SW480 (cell line): ENCODE results near the gene OR13J1.
"Not testable (repeated sequence)": the region's sequence is repeated elsewhere in the genome, so short reads cannot be mapped to it uniquely, and the experiment has no call there.

Experiments
- DNase-seq: peaks from one replicate; pipeline ENCODE4 v3.0.0-alpha.2; 2016; ENCODE audit warnings: low spot score

OR13J1 gene

GRCh38 chr9:35905051-35905781 lies 35.0 kb upstream of the OR13J1 start:
- peak; percentile 30 for DNase-seq

GRCh38 chr9:35904338-35904737 lies 34.1 kb upstream of the OR13J1 start:
- no peak for DNase-seq

- peak; percentile 73 for DNase-seq
Observed at GRCh38 chr9:35903049-35903448, 32.8 kb upstream of the OR13J1 start.

- DNase-seq: no peak
Observed at GRCh38 chr9:35899021-35899420, 28.8 kb upstream of the OR13J1 start.

DNA sequence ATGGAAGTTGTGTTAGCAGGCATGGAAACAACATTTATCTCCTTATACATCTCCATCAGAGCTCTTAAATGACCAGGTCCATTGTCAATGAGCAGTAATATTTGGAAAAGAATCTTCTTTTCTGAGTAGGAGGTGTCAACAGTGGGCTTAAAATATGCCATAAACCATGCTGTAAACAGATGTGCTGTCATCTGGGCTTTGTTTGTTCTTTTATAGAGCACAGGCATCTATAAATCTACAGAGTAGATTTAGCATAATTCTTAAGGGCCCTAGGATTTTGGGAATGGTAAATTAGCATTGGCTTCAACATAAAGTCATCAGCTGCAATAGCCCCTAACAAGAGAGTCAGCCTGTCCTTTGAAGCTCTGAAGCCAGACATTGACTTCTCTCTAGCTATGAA lies 28.1 kb upstream of the OR13J1 start:
- DNase-seq: no peak

DNA sequence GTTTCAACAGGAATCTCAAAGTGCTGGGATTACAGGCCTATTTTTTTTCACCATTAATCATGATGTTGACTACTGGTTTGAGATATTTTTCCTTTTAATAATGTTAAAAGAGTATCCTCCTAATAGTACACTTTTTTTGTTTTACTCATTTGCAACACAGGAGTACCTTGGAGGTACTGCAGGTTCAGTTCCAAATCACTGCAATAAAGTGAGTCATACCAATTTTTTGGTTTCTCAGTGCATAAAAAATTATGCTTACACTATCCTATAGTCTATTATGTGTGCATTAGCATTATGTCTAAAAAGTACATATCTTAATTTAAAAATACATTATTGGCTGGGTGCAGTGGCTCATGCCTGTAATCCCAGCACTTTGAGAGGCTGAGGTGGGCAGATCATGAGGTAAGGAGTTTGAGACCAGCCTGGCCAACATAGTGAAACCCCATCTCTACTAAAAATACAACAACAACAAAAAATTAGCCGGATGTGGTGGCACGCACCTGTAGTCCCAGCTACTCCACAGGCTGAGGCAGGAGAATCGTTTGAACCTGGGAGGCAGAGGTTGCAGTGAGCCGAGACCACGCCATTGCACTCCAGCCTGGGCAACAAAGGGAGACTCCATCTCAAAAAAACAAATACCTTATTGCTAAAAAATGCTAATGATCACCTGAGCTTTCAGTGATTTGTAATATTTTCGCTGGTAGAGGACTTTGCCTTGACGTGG lies 27.3 kb upstream of the OR13J1 start:
- DNase-seq: not testable (repeated sequence)

- DNase-seq: no peak
Observed at GRCh38 chr9:35896570-35896969, 26.4 kb upstream of the OR13J1 start.

DNA sequence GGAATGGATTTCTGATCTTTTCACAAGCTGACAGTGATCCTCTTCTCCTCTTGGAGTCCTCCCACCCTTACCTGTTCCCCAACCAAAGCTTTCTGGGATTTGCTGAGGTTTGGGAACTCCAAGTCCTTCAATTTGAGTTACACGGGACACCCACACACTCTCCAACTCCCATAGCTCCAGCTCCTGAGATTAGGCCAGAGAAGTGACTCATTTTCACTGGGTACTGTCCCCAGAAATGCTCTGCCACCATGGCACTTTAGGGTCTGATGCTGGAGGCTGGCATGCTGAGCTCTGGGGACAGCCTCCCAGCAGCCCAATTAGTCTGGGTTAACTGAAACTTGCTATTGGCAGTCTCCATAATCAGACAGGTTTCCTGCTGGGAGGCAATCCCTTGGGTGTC lies 21.9 kb upstream of the OR13J1 start:
- no peak for DNase-seq

DNA sequence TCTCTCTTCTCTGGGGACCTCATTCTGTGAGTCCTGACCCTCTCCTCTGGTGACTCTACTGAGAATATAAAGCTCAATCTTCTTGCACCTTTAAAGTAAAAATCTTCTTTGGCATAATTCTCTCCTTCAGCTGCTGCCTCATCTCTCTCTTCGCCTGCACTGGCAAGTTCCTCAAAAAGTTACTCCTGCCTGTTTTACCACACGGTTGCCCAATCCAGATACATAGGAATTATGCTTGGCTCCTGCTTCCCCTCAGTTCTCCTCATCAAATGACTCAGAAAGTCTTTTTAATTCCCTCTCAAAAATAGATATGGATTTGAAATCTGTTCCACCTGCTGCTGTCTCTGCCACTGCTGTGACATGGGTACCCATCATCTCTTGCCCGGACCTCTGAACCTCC lies 21.4 kb upstream of the OR13J1 start:
- DNase-seq: no peak

DNA sequence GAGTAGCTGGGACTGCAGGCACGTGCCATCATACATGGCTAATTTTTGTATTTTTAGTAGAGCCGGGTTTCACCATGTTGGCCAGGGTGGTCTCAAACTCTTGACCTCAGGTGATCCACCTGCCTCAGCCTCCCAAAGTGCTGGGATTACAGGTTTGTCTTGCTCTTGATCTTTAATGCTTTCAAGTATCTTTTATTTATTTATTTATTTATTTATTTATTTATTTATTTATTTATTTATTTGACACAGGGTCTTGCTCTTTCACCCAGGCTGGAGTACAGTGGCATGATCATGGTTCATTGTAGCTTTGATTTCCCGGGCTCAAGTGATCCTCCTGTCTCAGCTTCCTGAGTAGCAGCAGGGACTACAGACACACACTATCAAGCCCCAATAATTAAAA lies 14.7 kb upstream of the OR13J1 start:
- not testable (repeated sequence) for DNase-seq

- DNase-seq: no peak
Observed at GRCh38 chr9:35882996-35883395, 12.8 kb upstream of the OR13J1 start.

GRCh38 chr9:35882263-35882848 lies 12.2 kb upstream of the OR13J1 start:
- peak; percentile 68 for DNase-seq

DNA sequence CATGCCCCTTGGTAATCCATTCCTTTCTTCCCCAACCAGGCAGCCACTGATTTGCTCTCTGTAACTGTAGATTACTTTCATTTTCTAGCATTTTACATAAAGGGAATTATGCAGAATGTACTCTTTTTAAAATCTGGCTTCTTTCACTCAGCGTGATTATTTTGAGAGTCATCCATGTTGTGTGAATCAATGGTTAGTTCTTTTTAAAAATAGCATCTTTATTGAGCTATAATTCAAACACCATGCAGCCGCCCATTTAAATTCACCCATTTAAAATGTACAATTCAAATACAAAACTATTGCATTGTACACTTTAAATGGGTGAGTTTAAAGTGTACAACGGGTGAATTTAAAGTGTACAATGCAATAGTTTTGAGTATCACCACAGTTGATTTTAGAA lies 2.3 kb upstream of the OR13J1 start:
- DNase-seq: no peak

GRCh38 chr9:35871545-35871944 lies 1.3 kb upstream of the OR13J1 start:
- peak; percentile 62 for DNase-seq

DNA sequence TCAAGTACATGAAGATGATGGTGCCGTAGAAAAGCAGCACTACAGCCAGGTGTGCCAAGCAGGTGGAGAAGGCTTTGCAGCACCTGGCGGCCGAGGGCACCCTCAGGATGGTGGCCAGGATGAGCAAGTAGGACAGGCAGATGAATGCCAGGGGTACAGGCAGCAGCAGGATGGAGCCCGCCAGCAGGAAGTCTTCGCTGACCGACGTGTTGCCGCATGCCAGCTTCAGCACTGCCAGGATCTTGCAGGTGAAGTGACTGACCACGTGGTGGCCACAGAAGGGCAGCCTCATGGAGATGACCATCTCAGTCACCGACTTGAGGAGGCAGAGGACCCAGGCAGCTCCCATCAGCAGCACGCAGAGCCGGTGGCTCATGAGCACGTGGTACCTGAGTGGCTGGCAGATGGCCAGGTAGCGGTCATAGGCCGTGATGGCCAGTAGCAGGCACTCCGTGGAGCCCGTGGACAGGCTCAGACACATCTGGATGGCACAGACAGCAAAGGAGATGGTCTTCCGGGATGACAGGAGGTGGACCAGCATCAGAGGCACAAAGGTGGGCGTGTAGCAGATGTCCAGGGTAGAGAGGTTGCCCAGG lies 482 bp downstream of the OR13J1 start:
- no peak for DNase-seq

GRCh38 chr9:35868933-35869332 lies 1.3 kb downstream of the OR13J1 start:
- DNase-seq: no peak

- DNase-seq: no peak
Observed at GRCh38 chr9:35867538-35867937, 2.7 kb downstream of the OR13J1 start.

- DNase-seq: no peak
Observed at GRCh38 chr9:35864695-35865255, 5.4 kb downstream of the OR13J1 start.

GRCh38 chr9:35863583-35863982 lies 6.6 kb downstream of the OR13J1 start:
- DNase-seq: no peak

DNA sequence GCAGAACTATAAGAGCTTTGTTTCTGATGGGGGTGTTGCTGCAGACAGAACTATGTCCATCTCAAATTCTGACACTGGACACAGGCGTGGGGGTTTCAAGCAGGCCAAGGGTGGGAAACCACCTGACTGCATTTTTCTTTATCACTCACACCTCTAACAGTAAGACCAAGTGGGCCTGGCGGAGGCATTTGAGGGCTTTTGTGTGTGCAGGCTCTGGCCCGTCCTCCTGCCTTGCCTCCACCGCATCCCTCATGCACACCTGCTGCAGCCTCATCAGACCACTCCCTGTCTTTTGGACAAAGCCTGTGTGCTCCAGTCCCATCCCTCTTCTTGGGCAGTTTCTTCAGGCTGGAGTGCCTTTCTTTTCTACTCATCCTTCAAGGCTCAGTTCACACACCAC lies 7.9 kb downstream of the OR13J1 start:
- no peak for DNase-seq

DNA sequence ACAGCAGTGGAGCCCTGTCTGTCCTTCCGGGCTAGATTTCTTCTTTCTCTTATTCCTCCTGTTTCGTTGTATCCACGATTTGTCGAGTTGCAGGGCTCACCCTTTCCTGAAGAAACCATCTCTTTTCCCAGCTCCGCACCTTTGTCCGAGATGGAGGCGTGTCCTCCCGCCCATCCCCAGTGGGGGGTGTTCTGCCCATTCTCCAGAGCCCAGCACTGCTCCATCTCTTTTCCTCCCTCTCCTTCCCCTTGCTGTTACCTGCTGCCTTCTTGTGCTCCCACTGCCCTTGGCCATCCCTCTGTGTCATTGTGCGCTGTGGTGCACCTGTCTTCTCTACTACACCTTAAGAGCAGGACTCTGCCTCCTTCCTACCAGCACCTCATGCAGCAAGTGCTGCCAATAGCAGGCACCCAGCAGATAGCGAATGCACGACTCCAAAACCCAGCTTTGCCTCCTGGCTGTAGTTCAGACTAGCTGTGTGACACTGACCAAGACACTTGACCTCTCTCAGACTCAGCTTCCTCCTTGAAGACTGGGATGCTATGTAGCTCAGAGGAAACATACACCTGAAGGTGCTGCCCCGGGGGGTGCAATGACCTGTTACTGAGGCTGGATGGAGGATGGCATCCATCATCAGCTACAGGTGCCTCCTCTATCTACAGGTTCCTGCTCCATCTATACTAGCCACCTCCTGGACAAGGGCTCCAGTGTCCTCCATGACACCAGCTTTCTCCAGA lies 8.9 kb downstream of the OR13J1 start:
- DNase-seq: no peak

DNA sequence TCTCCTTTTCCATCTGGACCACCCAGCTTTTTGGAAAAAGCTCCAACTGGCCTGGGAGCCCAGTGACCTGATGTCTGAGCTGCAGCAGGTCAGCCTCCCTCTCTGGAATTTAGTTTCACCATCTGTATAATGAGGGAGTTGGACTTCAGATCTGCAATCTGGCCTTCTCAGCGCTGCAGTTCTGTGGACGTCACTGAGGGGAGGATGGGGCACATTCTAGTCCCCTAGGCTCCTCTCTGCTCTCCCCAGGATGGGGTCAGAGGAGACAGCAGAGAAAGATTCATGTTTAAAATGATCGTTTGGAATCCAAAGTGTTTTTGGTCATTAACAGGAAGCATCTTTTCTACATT lies 10.2 kb downstream of the OR13J1 start:
- no peak for DNase-seq
